Heart right ventricle (tissue), 16 donors: ENCODE measurements around the gene DTD1. TPM values are rescaled to one million over a fixed set of nuclear protein-coding genes. Genes with fewer than 3 reads are reported as not detected.

Experiments used
- ATAC-seq, 8 donors: fragments of 200-7000 bp; cut with Tn5 transposase; one replicate each; pipeline ENCODE4 v1.9.1; 2020; ENCODE audit warnings: mild to moderate bottlenecking in 8 of 8, moderate library complexity in 8 of 8, moderate number of reproducible peaks in 1 of 8
- DNase-seq, 2 donors: peaks; one replicate each; pipeline ENCODE4 v3.0.0-alpha.2; 2020
- H3K27ac ChIP-seq, 10 donors: fragments of 200-600 bp; sonication (generic) in 2 of 10; one replicate each; pipeline versions ENCODE4 v1.5.0 to v1.8.0; 2020 to 2022; ENCODE audit warnings: mild to moderate bottlenecking in 3 of 10
- H3K27me3 ChIP-seq, 7 donors: fragments of 200-600 bp; one replicate each; pipeline ENCODE4 v1.8.0; 2021 to 2022; ENCODE audit warnings: mild to moderate bottlenecking in 2 of 7
- H3K36me3 ChIP-seq, 9 donors: fragments of 200-600 bp; sonication (generic) in 1 of 9; one replicate each; pipeline versions ENCODE4 v1.5.0 to v1.8.0; 2020 to 2022; ENCODE audit warnings: mild to moderate bottlenecking in 2 of 9
- H3K4me1 ChIP-seq, 9 donors: fragments of 200-600 bp; sonication (generic) in 1 of 9; one replicate each; pipeline versions ENCODE4 v1.5.0 to v1.8.0; 2020 to 2022; ENCODE audit warnings: mild to moderate bottlenecking in 4 of 9
- H3K4me3 ChIP-seq, 10 donors: fragments of 200-600 bp; sonication (generic) in 2 of 10; one replicate each; pipeline versions ENCODE4 v1.5.0 to v1.8.0; 2020 to 2022; ENCODE audit warnings: mild to moderate bottlenecking in 7 of 10, moderate library complexity in 2 of 10
- H3K9me3 ChIP-seq, 11 donors: fragments of 200-600 bp in 10 of 11; sonication (generic) in 2 of 11; one replicate each; pipeline versions ENCODE4 v1.5.0 to v1.8.0; 2013 to 2022; ENCODE audit warnings: mild to moderate bottlenecking in 2 of 11, control low read depth in 1 of 11, moderate library complexity in 1 of 11
- WGBS, 2 donors: extraction: QIAGEN DNeasy Blood & Tissue Kit; methylation state at CpG; one replicate each; pipeline ENCODE4 v1.1.7; 2013; ENCODE audit warnings: inconsistent platforms in 1 of 2; 5-methylcytosine and 5-hydroxymethylcytosine counted together
- intact Hi-C, 10 donors: fragments of 100-400 bp; cut with DNase I; formaldehyde crosslinking; loops; one replicate each; pipeline versions ENCODE4 v1.11.1 to v1.14.2; 2022
- long read RNA-seq, 3 donors: library from polyadenylated mRNA; unstranded; transcript quantifications; one replicate each; pipeline ENCODE4 v2.0.0, GENCODE V29; 2020 to 2021
- polyA plus RNA-seq, 2 donors: library from polyadenylated mRNA; stranded (reverse); fragments of 200-250 nt; gene quantifications; one replicate each; pipeline ENCODE4 v1.2.3, GENCODE V29; 2013
- total RNA-seq, 10 donors: library from RNA; stranded (reverse); fragmentation: NEBNext Ultra II Directional in 3 of 10; extraction: Animal tissue kit (Norgen Biotek cat#: 25700) in 3 of 10; gene quantifications; one replicate each; pipeline versions ENCODE4 v1.2.1 to v1.2.4, GENCODE V29; 2021 to 2023
- TF ChIP-seq, protein P1 (sequence below), 9 donors: fragments of 200-600 bp; sonication (generic) in 2 of 9; IDR thresholded peaks; one replicate each; pipeline versions ENCODE4 v1.5.0 to v1.8.0; 2021 to 2022; ENCODE audit warnings: antibody characterized with exemption in 9 of 9, mild to moderate bottlenecking in 5 of 9, moderate library complexity in 1 of 9
- donor health status: Arrhythmogenic right ventricular cardiomyopathy.
- donor health status: ischemic (EF 13 %, LVEDD 7.1; RV severe dilation, severe dysfunction).
- donor health status: healthy with polysubstance abuse.
- donor health status: DM: no; HTN: yes; CAD: no.
- donor health status: DM: no; HTN: no; CAD: no.
- donor health status: ischemic (EF 25% LVEDD 6.9; RV normal size, moderate dysfunction).
- donor health status: ischemic (EF 25% LVEDD 5.7; RV mildly dilated, moderate dysfunction).
- donor health status: healthy.
- donor health status: DM: yes; HTN: yes; CAD: no.
- donor health status: Ischemic cardiomyopathy.
- donor health status: ischemic (EF 35%, LVEDD 5.7; RV mildly dilated, moderate dysfunction).
- donor health status: nonischemic (EF 11% LVEDD 7.7; RV severe dilation, severe dysfunction).
- donor health status: DM: yes; HTN: yes; CAD: no.
- donor health status: PGD.
- donor health status: ischemic (EF 29% LVEDD 5.4; RV normal size, mild dysfunction).
- donor health status: nonischemic (EF 23%, LVEDD 6.1; RV moderate dilation, normal function).

DTD1 gene, protein sequence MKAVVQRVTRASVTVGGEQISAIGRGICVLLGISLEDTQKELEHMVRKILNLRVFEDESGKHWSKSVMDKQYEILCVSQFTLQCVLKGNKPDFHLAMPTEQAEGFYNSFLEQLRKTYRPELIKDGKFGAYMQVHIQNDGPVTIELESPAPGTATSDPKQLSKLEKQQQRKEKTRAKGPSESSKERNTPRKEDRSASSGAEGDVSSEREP
- 10 to 100 TPM; 11.0 to 21.7 (median 14.3) TPM for total RNA-seq
- 10 to 100 TPM in 1 of 2 donors, 1 to 10 TPM in 1; 5.2 to 31.9 TPM for polyA plus RNA-seq
- long read RNA-seq, donor 1, transcript DTD1-201 (6 exons, 1,387 nt) = major isoform, 7 of 11 reads
- long read RNA-seq, donor 1, partial matches to known transcripts = 3 of 11 reads
- long read RNA-seq, donor 1, other reads (novel, unspliced or antisense) = 1 of 11 reads
- long read RNA-seq, donor 2, transcript DTD1-201 (6 exons, 1,387 nt) = major isoform, 13 of 19 reads
- long read RNA-seq, donor 2, partial matches to known transcripts = 4 of 19 reads
- long read RNA-seq, donor 2, other reads (novel, unspliced or antisense) = 2 of 19 reads
- long read RNA-seq, donor 3, transcript DTD1-201 (6 exons, 1,387 nt) = major isoform, 16 of 22 reads
- long read RNA-seq, donor 3, partial matches to known transcripts = 0 of 22 reads
- long read RNA-seq, donor 3, other reads (novel, unspliced or antisense) = 4 of 22 reads

DNA sequence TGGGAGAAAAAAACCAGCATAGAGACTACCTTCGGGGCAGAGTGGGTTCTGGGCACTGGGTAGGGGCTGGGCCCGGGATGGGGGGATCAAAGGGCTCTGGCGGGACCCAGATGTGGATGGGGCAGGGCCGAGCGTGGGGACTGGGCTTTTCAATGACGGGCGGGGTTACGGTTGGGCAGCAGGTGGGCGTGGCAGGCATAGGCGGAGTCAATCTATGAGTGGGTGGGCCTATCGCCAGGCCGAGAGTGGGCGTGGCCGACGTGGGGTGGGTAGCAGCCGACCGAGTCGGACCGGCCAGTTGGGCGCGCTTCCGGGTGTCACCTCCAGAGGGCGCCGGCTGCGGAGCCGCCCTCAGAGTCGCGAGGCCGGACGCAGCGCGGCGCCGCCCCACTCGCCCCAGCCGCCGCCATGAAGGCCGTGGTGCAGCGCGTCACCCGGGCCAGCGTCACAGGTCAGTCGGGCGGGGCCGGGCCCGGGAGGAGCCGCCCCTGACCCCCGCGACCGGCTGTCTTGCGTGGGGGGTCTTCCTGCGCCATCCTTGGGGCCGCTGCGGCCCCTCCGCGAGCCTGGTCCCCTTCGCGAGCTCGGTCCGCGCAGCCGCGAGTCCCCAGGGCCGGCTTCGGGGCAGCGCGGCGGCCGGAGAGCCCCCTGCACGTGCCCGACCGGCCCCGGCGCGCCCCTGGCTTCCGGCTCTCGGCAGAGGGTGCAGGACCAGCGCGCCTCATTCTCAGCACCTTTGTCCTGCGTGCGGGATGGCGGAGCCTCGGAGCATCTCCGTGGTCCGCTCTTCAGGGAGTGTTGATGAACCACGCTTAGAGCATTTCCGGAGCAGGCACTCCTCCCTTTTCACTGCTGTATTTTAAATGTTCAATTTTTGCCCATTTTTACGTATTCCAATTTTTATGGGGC is at the start of gene DTD1:
Gene DTD1 (plus strand): TSS at position 390 of the 909 bp plus-strand sequence. CDS start 19 bp downstream, at position 409.
- 1% methylated on average over 86 to 88 of the region's 88 CpGs for WGBS, 2 donors
- intact Hi-C loops = loop anchor here in 2 of 10 donors (2.0 to 5.0 kb wide), 2 partner anchors 21 to 1074 kb away; partner anchors contain the start of gene SMIM26 (in 1 of the 2)
- Histone ChIP-seq H3K27ac (peak within 1 kb of the TSS; percentile 40 to 88 (median 80)), H3K4me3 (peak within 1 kb of the TSS; percentile 44 to 98 (median 78)), H3K27me3 (no peaks in the 10 kb centered on the region), H3K9me3 (peaks cover 0 to 5% (median 0%) of the 10 kb centered on the region in 11 donors), H3K4me1 (peaks cover 0 to 19% (median 8%) of the 10 kb centered on the region in 9 donors), H3K36me3 (no peaks in the 10 kb centered on the region)
- TF ChIP-seq, protein P1, sequence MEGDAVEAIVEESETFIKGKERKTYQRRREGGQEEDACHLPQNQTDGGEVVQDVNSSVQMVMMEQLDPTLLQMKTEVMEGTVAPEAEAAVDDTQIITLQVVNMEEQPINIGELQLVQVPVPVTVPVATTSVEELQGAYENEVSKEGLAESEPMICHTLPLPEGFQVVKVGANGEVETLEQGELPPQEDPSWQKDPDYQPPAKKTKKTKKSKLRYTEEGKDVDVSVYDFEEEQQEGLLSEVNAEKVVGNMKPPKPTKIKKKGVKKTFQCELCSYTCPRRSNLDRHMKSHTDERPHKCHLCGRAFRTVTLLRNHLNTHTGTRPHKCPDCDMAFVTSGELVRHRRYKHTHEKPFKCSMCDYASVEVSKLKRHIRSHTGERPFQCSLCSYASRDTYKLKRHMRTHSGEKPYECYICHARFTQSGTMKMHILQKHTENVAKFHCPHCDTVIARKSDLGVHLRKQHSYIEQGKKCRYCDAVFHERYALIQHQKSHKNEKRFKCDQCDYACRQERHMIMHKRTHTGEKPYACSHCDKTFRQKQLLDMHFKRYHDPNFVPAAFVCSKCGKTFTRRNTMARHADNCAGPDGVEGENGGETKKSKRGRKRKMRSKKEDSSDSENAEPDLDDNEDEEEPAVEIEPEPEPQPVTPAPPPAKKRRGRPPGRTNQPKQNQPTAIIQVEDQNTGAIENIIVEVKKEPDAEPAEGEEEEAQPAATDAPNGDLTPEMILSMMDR (IDR thresholded peaks at IDR 0.05) = peak; percentile 44 to 86 (median 81)
- peak; percentile 94 to 97 for DNase-seq
- ATAC-seq = peak; percentile 96 to 99 (median 98)

DNA sequence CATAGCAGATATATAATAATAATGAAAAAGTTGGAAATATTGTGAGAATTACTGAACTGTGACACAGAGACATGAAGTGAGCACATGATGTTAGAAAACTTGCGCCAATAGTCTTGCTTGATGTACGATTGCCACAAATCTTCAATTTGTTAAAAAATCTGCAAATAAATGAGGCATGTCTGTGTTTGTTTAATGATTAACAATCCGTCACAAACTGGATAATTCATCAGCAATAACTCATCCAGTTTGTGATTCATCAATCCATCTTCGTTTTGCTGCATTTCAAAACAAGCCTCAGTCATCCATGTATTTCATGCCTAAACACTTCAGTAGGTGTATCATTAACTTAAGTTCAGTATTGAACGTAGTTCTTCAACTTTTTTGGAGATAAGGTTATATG is 46.1 kb upstream of the DTD1 start:
- Histone ChIP-seq H3K27me3 (no peaks in the 10 kb centered on the region), H3K36me3 (peaks cover 0 to 96% (median 16%) of the 10 kb centered on the region in 9 donors), H3K9me3 (no peaks in the 10 kb centered on the region), H3K4me1 (peaks cover 0 to 7% (median 0%) of the 10 kb centered on the region in 9 donors), H3K27ac (no peak overlapping the region), H3K4me3 (no peak overlapping the region)
- WGBS, 2 donors = 92 to 93% methylated on average over 5 of the region's 5 CpGs
- DNase-seq (no peak), ATAC-seq (no peak)
- TF ChIP-seq, protein P1 (IDR thresholded peaks at IDR 0.05) = no peak
- intact Hi-C loops = no loop called here

DNA sequence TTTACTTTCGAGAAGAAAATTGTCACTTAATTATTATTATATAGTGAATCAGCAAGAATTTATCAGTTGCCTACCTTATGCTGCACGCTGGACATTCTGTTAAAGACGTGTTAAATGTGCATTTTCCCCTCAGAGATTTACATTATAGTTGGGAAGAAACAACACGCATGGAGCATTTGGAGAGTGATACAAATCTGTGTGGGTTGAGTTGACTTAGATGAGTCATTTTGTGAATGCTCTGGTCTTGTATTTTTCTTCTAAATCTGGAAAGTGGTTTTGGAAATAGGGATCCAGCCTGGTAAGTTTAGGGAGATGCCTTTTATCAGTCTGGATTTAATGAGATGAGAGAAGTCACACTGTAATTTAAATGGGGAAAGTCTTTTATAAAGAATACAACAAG is 44.6 kb upstream of the DTD1 start:
- ATAC-seq = no peak
- 96 to 97% methylated on average over 4 of the region's 4 CpGs for WGBS, 2 donors
- intact Hi-C loops = no loop called here

More for the DNA sequence above, 44.6 kb upstream of the DTD1 start:
- Histone ChIP-seq H3K4me3 (no peak overlapping the region), H3K9me3 (no peaks in the 10 kb centered on the region), H3K27ac (no peak overlapping the region), H3K27me3 (no peaks in the 10 kb centered on the region), H3K36me3 (peaks cover 0 to 98% (median 27%) of the 10 kb centered on the region in 9 donors), H3K4me1 (peaks cover 0 to 7% (median 0%) of the 10 kb centered on the region in 9 donors)
- no peak for DNase-seq
- TF ChIP-seq, protein P1 (IDR thresholded peaks at IDR 0.05) = no peak
